ENCODE data around the gene PDCD4.
"Not testable (repeated sequence)": the region's sequence is repeated elsewhere in the genome, so short reads cannot be mapped to it uniquely, and the experiment has no call there.

Gene PDCD4

GRCh38 chr10:110893559-110894179 lies 21.9 kb downstream of the PDCD4 start:
- 63% methylated on average over 2 of the region's 4 CpGs for WGBS
- peaks cover 57% of the 10 kb centered on the region for H3K36me3 ChIP-seq (ENCODE audit: insufficient read depth, low read length)
- H3K27me3 ChIP-seq (ENCODE audit: insufficient read depth, low read length): no peaks in the 10 kb centered on the region
- H3K4me1 ChIP-seq (ENCODE audit: insufficient read depth, low read length): no peaks in the 10 kb centered on the region
- no peak overlapping the region for H3K27ac ChIP-seq (ENCODE audit: low read depth, low read length)
- H3K9ac ChIP-seq (ENCODE audit: low read depth, low read length): no peak overlapping the region
- no peak overlapping the region for H3K4me3 ChIP-seq (ENCODE audit: low read length)
- H3K9me3 ChIP-seq (ENCODE audit: insufficient read depth, low read depth, low read length): no peaks in the 10 kb centered on the region

DNA sequence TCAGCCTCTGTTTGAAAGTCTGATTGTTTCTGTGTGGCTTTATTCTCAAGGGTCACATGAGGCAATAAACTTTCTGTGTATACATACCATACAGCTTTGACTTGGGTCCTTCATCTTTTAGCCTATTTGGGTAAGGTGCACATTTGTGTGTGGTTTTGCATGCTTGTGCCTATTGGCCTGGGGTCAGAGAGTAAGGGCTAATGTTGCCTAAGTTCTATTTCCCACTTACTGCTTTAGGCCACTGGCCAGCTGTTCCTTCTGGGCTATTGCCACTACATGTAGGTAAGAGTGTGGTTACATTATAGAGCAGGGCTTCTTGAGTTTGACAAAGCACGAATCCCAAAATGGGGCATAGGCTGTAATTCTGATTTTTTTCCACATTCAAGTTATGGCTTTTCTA lies 25.5 kb downstream of the PDCD4 start:
- Histone ChIP-seq H3K36me3 (ENCODE audit: insufficient read depth, low read length) (peaks cover 59% of the 10 kb centered on the region), H3K27me3 (ENCODE audit: insufficient read depth, low read length) (no peaks in the 10 kb centered on the region), H3K27ac (ENCODE audit: low read depth, low read length) (no peak overlapping the region), H3K4me3 (ENCODE audit: low read length) (no peak overlapping the region), H3K9ac (ENCODE audit: low read depth, low read length) (no peak overlapping the region), H3K4me1 (ENCODE audit: insufficient read depth, low read length) (no peaks in the 10 kb centered on the region), H3K9me3 (ENCODE audit: insufficient read depth, low read depth, low read length) (no peaks in the 10 kb centered on the region)
- 92% methylated on average over 1 of the region's 1 CpG for WGBS

- Histone ChIP-seq H3K9me3 (ENCODE audit: insufficient read depth, low read depth, low read length) (no peaks in the 10 kb centered on the region), H3K4me1 (ENCODE audit: insufficient read depth, low read length) (no peaks in the 10 kb centered on the region), H3K9ac (ENCODE audit: low read depth, low read length) (no peak overlapping the region), H3K36me3 (ENCODE audit: insufficient read depth, low read length) (peaks cover 55% of the 10 kb centered on the region), H3K27ac (ENCODE audit: low read depth, low read length) (no peak overlapping the region), H3K27me3 (ENCODE audit: insufficient read depth, low read length) (no peaks in the 10 kb centered on the region), H3K4me3 (ENCODE audit: low read length) (no peak overlapping the region)
These were observed 26.7 kb downstream of the PDCD4 start for GRCh38 chr10:110898391-110898790.

GRCh38 chr10:110900983-110901382 lies 29.3 kb downstream of the PDCD4 start:
- Histone ChIP-seq H3K4me3 (ENCODE audit: low read length) (no peak overlapping the region), H3K9me3 (ENCODE audit: insufficient read depth, low read depth, low read length) (no peaks in the 10 kb centered on the region), H3K4me1 (ENCODE audit: insufficient read depth, low read length) (no peaks in the 10 kb centered on the region), H3K27me3 (ENCODE audit: insufficient read depth, low read length) (no peaks in the 10 kb centered on the region), H3K27ac (ENCODE audit: low read depth, low read length) (no peak overlapping the region), H3K9ac (ENCODE audit: low read depth, low read length) (no peak overlapping the region), H3K36me3 (ENCODE audit: insufficient read depth, low read length) (peaks cover 36% of the 10 kb centered on the region)
- WGBS: 100% methylated on average over 2 of the region's 2 CpGs

- Histone ChIP-seq H3K9ac (ENCODE audit: low read depth, low read length) (no peak overlapping the region), H3K9me3 (ENCODE audit: insufficient read depth, low read depth, low read length) (no peaks in the 10 kb centered on the region), H3K36me3 (ENCODE audit: insufficient read depth, low read length) (peaks cover 31% of the 10 kb centered on the region), H3K27ac (ENCODE audit: low read depth, low read length) (no peak overlapping the region), H3K4me3 (ENCODE audit: low read length) (no peak overlapping the region), H3K4me1 (ENCODE audit: insufficient read depth, low read length) (no peaks in the 10 kb centered on the region), H3K27me3 (ENCODE audit: insufficient read depth, low read length) (no peaks in the 10 kb centered on the region)
- WGBS: 91% methylated on average over 7 of the region's 7 CpGs
These were observed 30.5 kb downstream of the PDCD4 start for GRCh38 chr10:110901954-110902819.

DNA sequence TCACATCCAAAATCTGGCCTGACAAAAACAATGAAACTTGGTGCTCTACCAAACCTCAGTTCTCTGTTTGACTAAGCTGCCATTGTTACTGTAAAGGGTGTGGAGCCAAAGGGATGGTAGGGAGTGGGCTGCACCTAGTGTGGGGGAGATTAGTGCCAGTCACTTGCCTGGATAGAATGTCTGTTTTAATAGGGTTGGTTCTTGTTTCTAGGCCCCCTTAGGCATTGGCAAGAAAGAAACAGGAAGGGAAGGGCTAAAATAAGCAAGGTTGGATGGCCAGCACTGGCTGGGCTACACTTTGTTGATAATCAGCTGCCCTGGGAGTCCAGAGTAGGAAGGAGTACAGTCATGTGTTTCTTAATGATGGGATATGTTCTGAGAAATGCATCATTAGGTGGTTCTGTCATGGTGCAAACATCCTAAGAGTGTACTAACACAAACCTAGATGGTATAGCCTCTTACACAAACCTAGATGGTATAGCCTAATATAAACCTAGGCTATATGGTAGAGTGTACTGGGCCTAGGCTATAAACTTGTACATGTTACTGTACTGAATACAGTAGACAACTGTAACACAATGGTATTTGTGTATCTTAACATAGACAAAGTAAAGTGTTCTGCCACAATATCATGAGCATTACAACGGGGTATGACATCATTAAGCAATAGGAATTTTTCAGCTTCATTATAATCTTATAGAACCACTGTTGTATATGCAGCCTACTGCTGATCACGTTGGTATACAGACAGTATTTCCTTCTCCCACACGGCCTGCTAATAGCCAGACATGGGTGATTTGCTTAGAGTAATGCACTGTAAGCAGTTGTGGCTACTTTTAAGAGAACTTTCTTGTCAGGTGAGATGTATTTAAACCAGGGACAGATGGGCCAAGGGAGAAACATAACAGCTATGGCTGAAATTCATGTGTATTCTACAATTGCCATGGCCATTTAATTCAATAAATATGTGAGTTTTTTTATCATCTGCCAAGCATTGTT lies 31.9 kb downstream of the PDCD4 start:
- no peak overlapping the region for H3K4me3 ChIP-seq (ENCODE audit: low read length)
- no peak overlapping the region for H3K9ac ChIP-seq (ENCODE audit: low read depth, low read length)
- peaks cover 20% of the 10 kb centered on the region for H3K36me3 ChIP-seq (ENCODE audit: insufficient read depth, low read length)
- 96% methylated on average over 3 of the region's 3 CpGs for WGBS
- H3K4me1 ChIP-seq (ENCODE audit: insufficient read depth, low read length): no peaks in the 10 kb centered on the region
- no peaks in the 10 kb centered on the region for H3K27me3 ChIP-seq (ENCODE audit: insufficient read depth, low read length)
- no peak overlapping the region for H3K27ac ChIP-seq (ENCODE audit: low read depth, low read length)
- H3K9me3 ChIP-seq (ENCODE audit: insufficient read depth, low read depth, low read length): no peaks in the 10 kb centered on the region

DNA sequence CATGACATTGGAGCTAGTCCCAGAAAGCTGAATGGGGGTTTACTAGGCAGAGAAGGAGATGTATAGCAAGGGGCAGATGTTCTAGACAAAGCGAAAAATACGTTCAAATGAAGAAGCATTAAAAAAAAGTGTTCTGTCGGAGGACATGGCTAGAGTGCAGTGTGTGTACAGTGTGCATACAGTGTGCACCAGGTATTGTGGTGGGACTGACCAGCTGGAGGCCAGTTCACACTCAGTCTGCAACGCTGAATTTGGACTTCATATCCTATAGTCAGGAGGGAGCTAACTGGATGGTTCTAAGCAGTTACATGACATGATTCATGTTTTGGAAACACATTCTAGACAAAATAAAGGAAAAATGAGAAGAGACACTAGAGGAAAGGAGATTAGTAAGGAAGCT lies 38.4 kb downstream of the PDCD4 start:
- Histone ChIP-seq H3K27me3 (ENCODE audit: insufficient read depth, low read length) (no peaks in the 10 kb centered on the region), H3K36me3 (ENCODE audit: insufficient read depth, low read length) (0 out of 2 replicates have a peak, but pooled peaks cover 7% of the 10 kb centered on the region), H3K9ac (ENCODE audit: low read depth, low read length) (no peak overlapping the region), H3K9me3 (ENCODE audit: insufficient read depth, low read depth, low read length) (no peaks in the 10 kb centered on the region), H3K4me3 (ENCODE audit: low read length) (no peak overlapping the region), H3K27ac (ENCODE audit: low read depth, low read length) (no peak overlapping the region), H3K4me1 (ENCODE audit: insufficient read depth, low read length) (no peaks in the 10 kb centered on the region)
- 94% methylated on average over 4 of the region's 4 CpGs for WGBS

DNA sequence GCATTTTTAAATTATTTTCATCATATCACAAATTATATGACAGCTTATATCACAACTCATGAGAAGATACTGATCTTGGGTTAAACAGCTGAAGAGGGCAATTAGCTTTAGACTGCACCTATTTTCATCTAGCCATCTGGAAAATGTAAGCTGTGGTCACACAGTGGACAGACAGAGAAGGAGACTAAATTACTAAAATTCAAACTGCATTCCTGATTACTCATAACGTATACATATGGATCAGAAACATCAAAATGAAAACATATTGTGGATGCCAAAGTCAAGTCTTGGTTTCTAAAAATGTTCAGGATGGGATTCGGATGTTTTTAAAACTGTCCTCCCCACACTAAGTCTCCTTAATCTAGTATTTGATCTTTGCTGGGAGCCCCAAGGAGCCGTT lies 40.6 kb downstream of the PDCD4 start:
- Histone ChIP-seq H3K27ac (ENCODE audit: low read depth, low read length) (no peak overlapping the region), H3K36me3 (ENCODE audit: insufficient read depth, low read length) (0 out of 2 replicates have a peak, but pooled peaks cover 7% of the 10 kb centered on the region), H3K27me3 (ENCODE audit: insufficient read depth, low read length) (no peaks in the 10 kb centered on the region), H3K4me1 (ENCODE audit: insufficient read depth, low read length) (peaks cover 14% of the 10 kb centered on the region), H3K4me3 (ENCODE audit: low read length) (no peak overlapping the region), H3K9ac (ENCODE audit: low read depth, low read length) (no peak overlapping the region), H3K9me3 (ENCODE audit: insufficient read depth, low read depth, low read length) (no peaks in the 10 kb centered on the region)
- 90% methylated on average over 2 of the region's 3 CpGs for WGBS

DNA sequence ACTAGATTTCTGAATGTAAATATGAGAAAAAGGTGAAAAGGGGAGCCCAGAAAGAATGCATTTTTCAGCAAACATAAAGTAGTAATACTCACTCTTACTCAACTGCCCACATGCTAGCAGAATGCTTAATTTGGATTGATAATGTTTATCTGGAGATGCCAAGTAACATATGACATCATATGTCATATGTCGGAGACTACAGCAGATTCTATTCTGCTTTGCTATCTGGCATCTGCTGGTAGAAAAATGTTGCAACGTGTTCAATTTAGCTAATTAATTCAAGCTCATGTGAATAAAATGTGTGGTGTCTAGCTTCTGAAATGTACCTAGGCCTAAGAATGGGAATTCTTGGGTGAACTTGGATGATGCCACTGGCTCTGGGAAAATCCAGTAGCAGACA lies 42.7 kb downstream of the PDCD4 start:
- WGBS: 93% methylated on average over 2 of the region's 2 CpGs
- no peaks in the 10 kb centered on the region for H3K27me3 ChIP-seq (ENCODE audit: insufficient read depth, low read length)
- no peaks in the 10 kb centered on the region for H3K9me3 ChIP-seq (ENCODE audit: insufficient read depth, low read depth, low read length)
- H3K4me1 ChIP-seq (ENCODE audit: insufficient read depth, low read length): peaks cover 21% of the 10 kb centered on the region
- H3K27ac ChIP-seq (ENCODE audit: low read depth, low read length): no peak overlapping the region
- no peak overlapping the region for H3K9ac ChIP-seq (ENCODE audit: low read depth, low read length)
- no peak overlapping the region for H3K4me3 ChIP-seq (ENCODE audit: low read length)
- H3K36me3 ChIP-seq (ENCODE audit: insufficient read depth, low read length): 0 out of 2 replicates have a peak, but pooled peaks cover 7% of the 10 kb centered on the region

- Histone ChIP-seq H3K4me1 (ENCODE audit: insufficient read depth, low read length) (peaks cover 21% of the 10 kb centered on the region), H3K27ac (ENCODE audit: low read depth, low read length) (no peak overlapping the region), H3K27me3 (ENCODE audit: insufficient read depth, low read length) (no peaks in the 10 kb centered on the region), H3K36me3 (ENCODE audit: insufficient read depth, low read length) (0 out of 2 replicates have a peak, but pooled peaks cover 7% of the 10 kb centered on the region), H3K9ac (ENCODE audit: low read depth, low read length) (no peak overlapping the region), H3K4me3 (ENCODE audit: low read length) (no peak overlapping the region), H3K9me3 (ENCODE audit: insufficient read depth, low read depth, low read length) (no peaks in the 10 kb centered on the region)
- WGBS: 97% methylated on average over 6 of the region's 6 CpGs
These were observed 43.3 kb downstream of the PDCD4 start for GRCh38 chr10:110915035-110915434.

- not testable (repeated sequence) for H3K36me3 ChIP-seq (ENCODE audit: insufficient read depth, low read length); H3K27ac ChIP-seq (ENCODE audit: low read depth, low read length); H3K27me3 ChIP-seq (ENCODE audit: insufficient read depth, low read length); H3K9ac ChIP-seq (ENCODE audit: low read depth, low read length); H3K4me3 ChIP-seq (ENCODE audit: low read length); H3K9me3 ChIP-seq (ENCODE audit: insufficient read depth, low read depth, low read length)
- peaks cover 21% of the 10 kb centered on the region for H3K4me1 ChIP-seq (ENCODE audit: insufficient read depth, low read length)
- 97% methylated on average over 3 of the region's 4 CpGs for WGBS
These were observed 43.9 kb downstream of the PDCD4 start for GRCh38 chr10:110915600-110915999.
